Midbrain (tissue), 1 donor: ENCODE data around the gene TMEM19.
A peak's percentile ranks its signal among the peaks of the same experiment; 100 is the strongest.

Experiments used
- DNase-seq: peaks from one replicate; lab custom pipeline; 2025; lab: John Stamatoyannopoulos, UW

TMEM19 gene

GRCh38 chr12:71719647-71720370, 33.9 kb downstream of the TMEM19 start:
- no peak for DNase-seq

GRCh38 chr12:71721783-71722505, 36.1 kb downstream of the TMEM19 start:
- no peak for DNase-seq

DNA sequence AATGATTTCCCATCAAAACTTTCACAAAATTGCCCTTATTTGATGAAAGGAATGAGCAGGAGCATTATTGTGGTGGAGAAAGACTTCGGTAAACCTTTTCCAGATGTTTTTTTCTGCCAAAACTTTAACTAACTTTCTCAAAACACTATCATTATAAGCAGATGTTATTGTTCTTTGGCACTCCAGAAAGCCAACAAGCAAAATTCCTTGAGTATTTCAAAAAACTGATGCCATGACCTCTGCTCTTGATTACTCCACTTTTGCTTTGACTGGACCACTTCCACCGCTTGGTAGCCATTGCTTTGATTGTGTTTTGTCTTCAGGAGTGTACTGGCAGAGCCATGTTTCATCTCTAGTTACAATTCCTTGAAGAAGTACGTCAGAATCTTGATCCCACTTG, 39.1 kb downstream of the TMEM19 start:
- no peak for DNase-seq

DNA sequence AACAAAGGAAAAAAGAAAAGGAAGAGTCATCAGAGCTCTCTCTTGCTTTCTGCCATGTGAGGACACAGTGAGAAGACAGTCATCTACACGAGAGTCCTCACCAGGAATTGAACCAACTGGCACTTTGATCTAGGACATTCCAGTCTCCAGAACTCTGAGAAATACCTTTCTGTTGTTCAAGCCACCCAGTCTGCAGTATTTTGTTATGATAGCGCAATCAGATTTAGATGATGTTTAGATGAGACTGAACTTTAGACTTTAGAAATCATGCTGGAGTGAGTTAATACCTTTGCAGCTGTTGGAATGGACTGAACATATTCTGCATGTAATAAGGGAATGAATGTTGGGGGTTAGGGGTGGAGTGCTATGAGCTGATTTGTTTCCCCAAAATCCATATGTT, 40.7 kb downstream of the TMEM19 start:
- no peak for DNase-seq

- no peak for DNase-seq
Measured at GRCh38 chr12:71727958-71728357, 42.1 kb downstream of the TMEM19 start.

DNA sequence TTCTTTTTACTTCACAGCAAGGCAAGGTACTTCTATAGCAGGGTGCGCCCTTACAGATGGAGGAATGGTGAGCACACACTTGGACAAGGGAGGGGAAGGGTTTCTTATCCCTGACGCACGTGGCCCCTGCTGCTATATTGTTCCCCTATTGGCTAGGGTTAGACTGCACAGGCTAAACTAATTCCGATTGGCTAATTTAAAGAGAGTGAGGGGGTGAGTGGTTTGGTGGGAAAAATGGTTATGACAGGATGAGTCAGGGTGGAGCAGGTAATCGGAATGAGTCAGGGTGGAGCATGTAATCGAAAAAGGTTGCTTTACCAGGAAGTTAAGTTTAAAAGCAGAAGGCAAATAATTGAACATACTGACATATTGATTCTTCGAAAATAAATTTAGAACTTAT, 45.1 kb downstream of the TMEM19 start:
- DNase-seq: no peak

- no peak for DNase-seq
Measured at GRCh38 chr12:71731439-71732356, 45.8 kb downstream of the TMEM19 start.

GRCh38 chr12:71732357-71732712, 46.5 kb downstream of the TMEM19 start:
- DNase-seq: no peak

- DNase-seq: no peak
Measured at GRCh38 chr12:71737197-71737596, 51.3 kb downstream of the TMEM19 start.

- no peak for DNase-seq
Measured at GRCh38 chr12:71742998-71743397, 57.1 kb downstream of the TMEM19 start.

GRCh38 chr12:71744522-71745300, 58.8 kb downstream of the TMEM19 start:
- no peak for DNase-seq

DNA sequence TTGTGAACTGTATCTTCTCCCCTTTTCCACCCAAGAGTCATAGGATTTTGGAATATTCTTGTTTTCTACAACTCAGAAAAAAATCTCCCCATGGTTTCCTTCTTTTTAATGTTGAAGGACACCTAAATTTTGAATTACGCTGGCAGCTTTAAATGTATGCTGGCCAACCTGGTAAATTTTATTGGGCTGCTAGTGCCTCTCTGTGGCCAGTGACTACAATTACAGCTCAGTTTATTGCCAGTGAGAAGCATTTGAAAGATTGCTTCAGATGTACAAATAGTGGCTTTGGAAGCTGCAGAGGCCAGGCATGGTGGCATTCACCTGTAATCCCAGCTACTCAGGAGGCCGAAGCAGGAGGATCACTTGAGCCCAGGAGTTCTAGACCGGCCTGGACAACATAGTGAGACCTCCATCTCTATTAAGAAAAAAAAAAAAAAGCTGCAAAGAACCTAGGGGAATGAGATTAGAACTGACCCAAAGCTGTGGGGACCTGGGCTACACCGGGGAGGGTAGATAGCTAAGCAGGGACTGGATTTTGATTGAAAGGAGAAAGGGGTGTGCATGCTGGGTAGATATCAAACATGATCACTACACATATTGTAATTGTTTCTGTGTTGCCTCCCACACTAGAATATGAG, 61.2 kb downstream of the TMEM19 start:
- peak; percentile 75 for DNase-seq

GRCh38 chr12:71748081-71748850, 62.4 kb downstream of the TMEM19 start:
- DNase-seq: no peak

GRCh38 chr12:71749666-71750065, 63.8 kb downstream of the TMEM19 start:
- DNase-seq: no peak

DNA sequence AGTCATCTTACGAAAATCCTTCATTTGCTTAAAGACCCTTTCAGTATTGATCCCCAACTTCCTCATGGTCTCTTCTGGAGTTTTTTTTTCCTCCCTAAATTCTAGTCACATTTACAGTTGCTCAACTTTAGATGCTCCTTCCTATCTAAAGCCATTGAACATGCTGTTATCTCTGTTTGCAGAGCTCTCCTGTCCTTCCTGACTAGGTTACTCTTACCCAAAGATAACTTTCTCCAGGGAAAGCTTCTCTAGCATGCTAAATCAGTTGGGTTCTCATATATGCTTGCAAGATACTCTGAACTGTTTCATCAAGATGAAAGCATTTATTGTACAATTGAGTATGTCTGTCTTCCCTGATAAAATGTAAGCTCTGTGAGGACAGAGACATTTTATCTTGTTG, 67.0 kb downstream of the TMEM19 start:
- no peak for DNase-seq
